GM23338 (cell line): ENCODE results near the gene MTFR1L. TPM values are rescaled to one million over a fixed set of nuclear protein-coding genes. Genes with fewer than 3 reads are reported as not detected.

Experiments
- ATAC-seq: fragments of 200-7000 bp; cut with Tn5 transposase; 3 replicates; pipeline ENCODE4 v1.9.1; 2020
- DNase-seq: peaks from one replicate; pipeline ENCODE4 v3.0.0-alpha.2; 2015; ENCODE audit warnings: low spot score
- H2AFZ ChIP-seq: fragments of 200-600 bp; sonication (generic); 2 replicates; pipeline ENCODE4 v1.8.0; 2016; ENCODE audit warnings: antibody characterized with exemption, mild to moderate bottlenecking, moderate library complexity
- H3F3A ChIP-seq: fragments of 200-600 bp; sonication (generic); replicated peaks from 2 replicates; pipeline ENCODE4 v1.8.0; 2017; ENCODE audit warnings: antibody characterized with exemption, mixed run types, low read depth
- H3K27ac ChIP-seq: fragments of 200-600 bp; sonication (generic); 2 replicates; pipeline ENCODE4 v1.6.1; 2016; ENCODE audit warnings: low read depth
- H3K27me3 ChIP-seq: fragments of 200-600 bp; sonication (generic); 2 replicates; pipeline ENCODE4 v1.8.0; 2016; ENCODE audit warnings: mild to moderate bottlenecking, mixed run types, moderate library complexity; ENCODE audit not compliant: insufficient read depth
- H3K36me3 ChIP-seq: fragments of 200-600 bp; sonication (generic); 2 replicates; pipeline ENCODE4 v1.8.0; 2016; ENCODE audit warnings: mild to moderate bottlenecking; ENCODE audit not compliant: insufficient read depth
- H3K4me1 ChIP-seq: fragments of 200-600 bp; sonication (generic); 2 replicates; pipeline ENCODE4 v1.8.0; 2016; ENCODE audit warnings: mild to moderate bottlenecking, moderate library complexity; ENCODE audit not compliant: insufficient read depth
- H3K4me2 ChIP-seq: fragments of 200-600 bp; sonication (generic); 2 replicates; pipeline ENCODE4 v1.7.1; 2017; ENCODE audit warnings: mixed run types
- H3K4me3 ChIP-seq: fragments of 200-600 bp; sonication (generic); 2 replicates; pipeline ENCODE4 v1.6.1; 2016; ENCODE audit warnings: mixed run types
- H3K79me2 ChIP-seq: fragments of 200-600 bp; sonication (generic); replicated peaks from 2 replicates; pipeline ENCODE4 v1.8.0; 2017; ENCODE audit warnings: mild to moderate bottlenecking; ENCODE audit not compliant: insufficient read depth
- H3K9me2 ChIP-seq: fragments of 200-600 bp; sonication (generic); 2 replicates; pipeline ENCODE4 v1.8.0; 2017; ENCODE audit not compliant: insufficient read depth
- H4K20me1 ChIP-seq: fragments of 200-600 bp; sonication (generic); replicated peaks from 2 replicates; pipeline ENCODE4 v1.8.0; 2017; ENCODE audit warnings: mild to moderate bottlenecking; ENCODE audit not compliant: insufficient read depth
- H3K27ac Mint-ChIP-seq: 2 replicates; pipeline ENCODE4 v1.8.0; 2020; ENCODE audit warnings: inconsistent platforms, mild to moderate bottlenecking, moderate library complexity, mixed read lengths
- H3K27me3 Mint-ChIP-seq: 3 replicates; pipeline ENCODE4 v1.8.0; 2022; ENCODE audit warnings: low read depth, mild to moderate bottlenecking, moderate library complexity, mixed read lengths, inconsistent platforms; ENCODE audit not compliant: insufficient read depth, poor library complexity
- H3K36me3 Mint-ChIP-seq: 3 replicates; pipeline ENCODE4 v1.8.0; 2021; ENCODE audit warnings: low read depth, mild to moderate bottlenecking, inconsistent platforms, moderate library complexity, mixed read lengths
- H3K4me1 Mint-ChIP-seq: 3 replicates; pipeline ENCODE4 v1.8.0; 2020; ENCODE audit warnings: mild to moderate bottlenecking, inconsistent platforms, mixed read lengths
- H3K4me3 Mint-ChIP-seq: 3 replicates; pipeline ENCODE4 v1.8.0; 2021; ENCODE audit warnings: moderate library complexity, mild to moderate bottlenecking, inconsistent platforms, mixed read lengths
- H3K9me3 Mint-ChIP-seq: 3 replicates; pipeline ENCODE4 v1.8.0; 2020; ENCODE audit warnings: moderate library complexity, mild to moderate bottlenecking, inconsistent platforms, mixed read lengths
- CREB1 ChIP-seq: fragments of 250-450 bp; sonication (Bioruptor Pico); IDR thresholded peaks from 2 replicates; pipeline ENCODE4 v1.5.0; 2020; ENCODE audit warnings: low read depth, mild to moderate bottlenecking, moderate library complexity
- ETS1 ChIP-seq: IDR thresholded peaks from 2 replicates; pipeline ENCODE4 v1.6.1; 2016; ENCODE audit warnings: antibody characterized with exemption
- EZH2 ChIP-seq: fragments of 200-600 bp; sonication (generic); IDR thresholded peaks from one replicate; pipeline ENCODE4 v1.8.0; 2017; ENCODE audit warnings: antibody characterized with exemption, mild to moderate bottlenecking, low read depth; ENCODE audit not compliant: unreplicated experiment
- EZH2phosphoT487 ChIP-seq: fragments of 200-600 bp; sonication (generic); IDR thresholded peaks from one replicate; pipeline ENCODE4 v1.8.1; 2018; ENCODE audit warnings: antibody characterized with exemption; ENCODE audit not compliant: unreplicated experiment
- JUNB ChIP-seq: IDR thresholded peaks from one replicate; pipeline ENCODE4 v1.6.1; 2016; ENCODE audit warnings: antibody characterized with exemption; ENCODE audit not compliant: unreplicated experiment
- NANOG ChIP-seq: IDR thresholded peaks from 2 replicates; pipeline ENCODE4 v1.6.1; 2016; ENCODE audit warnings: antibody characterized with exemption, borderline replicate concordance
- POLR2AphosphoS5 ChIP-seq: IDR thresholded peaks from 2 replicates; pipeline ENCODE4 v1.6.1; 2016; ENCODE audit warnings: antibody characterized with exemption, low read depth
- REST ChIP-seq: IDR thresholded peaks from one replicate; pipeline ENCODE4 v1.6.1; 2018; ENCODE audit warnings: antibody characterized with exemption; ENCODE audit not compliant: unreplicated experiment
- STAT1 ChIP-seq: IDR thresholded peaks from one replicate; pipeline ENCODE4 v1.6.1; 2016; ENCODE audit warnings: antibody characterized with exemption; ENCODE audit not compliant: unreplicated experiment
- ZNF114 ChIP-seq: fragments of 250-450 bp; sonication (Bioruptor Pico); IDR thresholded peaks from 2 replicates; pipeline ENCODE4 v1.5.0; 2020; ENCODE audit warnings: mild to moderate bottlenecking, moderate library complexity
- ZNF331 ChIP-seq: fragments of 250-450 bp; sonication (Bioruptor Pico); IDR thresholded peaks from 2 replicates; pipeline ENCODE4 v1.5.0; 2020; ENCODE audit warnings: low read depth, mild to moderate bottlenecking, moderate library complexity
- ZNF462 ChIP-seq: fragments of 250-450 bp; sonication (Bioruptor Pico); IDR thresholded peaks from 2 replicates; pipeline ENCODE4 v1.5.0; 2020; ENCODE audit warnings: mild to moderate bottlenecking, moderate library complexity
- polyA plus RNA-seq: library from polyadenylated mRNA; unstranded; fragments of >200 nt; fragmentation: Nextera tagmentation; extraction: Ambion mirVana; gene quantifications from 2 replicates; pipeline ENCODE4 v1.2.1, GENCODE V29; 2016
- total RNA-seq: library from RNA; depleted of rRNA; stranded (reverse); fragments of >200 nt; shearing (Covaris generic); gene quantifications from 2 replicates; pipeline ENCODE4 v1.2.3, GENCODE V29; 2014

Gene MTFR1L
- total and polyA plus RNA-seq, 2 experiments from 2014 or later: 14.8 to 22.7 TPM

GRCh38 chr1:25803368-25803767 is 16.4 kb upstream of the MTFR1L start:
- H3K9me3 Mint-ChIP-seq: no peaks in the 10 kb centered on the region
- H3K4me3 Mint-ChIP-seq: no peak overlapping the region
- Histone ChIP-seq H3F3A (peaks cover 4% of the 10 kb centered on the region; the same call in 1 of the 2 replicates), H3K4me1 (peaks cover 5% of the 10 kb centered on the region), H3K27me3 (no peaks in the 10 kb centered on the region), H3K9me2 (no peaks in the 10 kb centered on the region), H3K36me3 (no peaks in the 10 kb centered on the region), H3K4me3 (no peak overlapping the region), H3K79me2 (peaks cover 7% of the 10 kb centered on the region; the same call in 1 of the 2 replicates), H3K27ac (no peak overlapping the region), H2AFZ (no peak overlapping the region), H3K4me2 (no peak overlapping the region), H4K20me1 (peaks cover 3% of the 10 kb centered on the region; the same call in 1 of the 2 replicates)
- DNase-seq: no peak
- no peak overlapping the region for H3K27ac Mint-ChIP-seq
- TF ChIP-seq ZNF114 (CRISPR knock-in tag) (no peak), JUNB (no peak), ETS1 (no peak), POLR2AphosphoS5 (no peak), ZNF331 (CRISPR knock-in tag) (no peak), CREB1 (CRISPR knock-in tag) (no peak), REST (no peak), EZH2phosphoT487 (no peak), STAT1 (no peak), EZH2 (no peak), NANOG (no peak), ZNF462 (CRISPR knock-in tag) (no peak)
- no peak for ATAC-seq
- peaks cover 20% of the 10 kb centered on the region for H3K36me3 Mint-ChIP-seq
- H3K27me3 Mint-ChIP-seq: peaks cover 3% of the 10 kb centered on the region
- peaks cover 23% of the 10 kb centered on the region for H3K4me1 Mint-ChIP-seq
